ENCODE results near the gene SLC1A3.
"Not testable (repeated sequence)": the region's sequence is repeated elsewhere in the genome, so short reads cannot be mapped to it uniquely, and the experiment has no call there.

Gene SLC1A3

GRCh38 chr5:36630201-36631145, 24.1 kb downstream of the SLC1A3 start:
- DNase-seq (ENCODE audit: extremely low read depth in 1 of 2, low read depth in 1 of 2), result no peak

GRCh38 chr5:36631154-36631553, 24.7 kb downstream of the SLC1A3 start:
- no peak for DNase-seq (ENCODE audit: extremely low read depth in 1 of 2, low read depth in 1 of 2)

- no peak for DNase-seq (ENCODE audit: extremely low read depth in 1 of 2, low read depth in 1 of 2)
Measured at GRCh38 chr5:36631620-36632362, 25.4 kb downstream of the SLC1A3 start.

GRCh38 chr5:36632363-36632664, 25.9 kb downstream of the SLC1A3 start:
- DNase-seq (ENCODE audit: extremely low read depth in 1 of 2, low read depth in 1 of 2), result no peak

GRCh38 chr5:36635721-36636390, 29.4 kb downstream of the SLC1A3 start:
- DNase-seq (ENCODE audit: extremely low read depth in 1 of 2, low read depth in 1 of 2), result no peak

GRCh38 chr5:36637101-36637500, 30.7 kb downstream of the SLC1A3 start:
- no peak for DNase-seq (ENCODE audit: extremely low read depth in 1 of 2, low read depth in 1 of 2)

- DNase-seq (ENCODE audit: extremely low read depth in 1 of 2, low read depth in 1 of 2), result no peak
Measured at GRCh38 chr5:36637516-36637915, 31.1 kb downstream of the SLC1A3 start.

GRCh38 chr5:36638056-36638455, 31.6 kb downstream of the SLC1A3 start:
- no peak for DNase-seq (ENCODE audit: extremely low read depth in 1 of 2, low read depth in 1 of 2)

- no peak for DNase-seq (ENCODE audit: extremely low read depth in 1 of 2, low read depth in 1 of 2)
Measured at GRCh38 chr5:36640949-36641348, 34.5 kb downstream of the SLC1A3 start.

- DNase-seq (ENCODE audit: extremely low read depth in 1 of 2, low read depth in 1 of 2), result no peak
Measured at GRCh38 chr5:36641431-36641830, 35.0 kb downstream of the SLC1A3 start.

- no peak for DNase-seq (ENCODE audit: extremely low read depth in 1 of 2, low read depth in 1 of 2)
Measured at GRCh38 chr5:36642089-36642488, 35.7 kb downstream of the SLC1A3 start.

- DNase-seq (ENCODE audit: extremely low read depth in 1 of 2, low read depth in 1 of 2), result no peak
Measured at GRCh38 chr5:36643162-36643561, 36.8 kb downstream of the SLC1A3 start.

- not testable (repeated sequence) for DNase-seq (ENCODE audit: extremely low read depth in 1 of 2, low read depth in 1 of 2)
Measured at GRCh38 chr5:36643841-36644240, 37.4 kb downstream of the SLC1A3 start.

- DNase-seq (ENCODE audit: extremely low read depth in 1 of 2, low read depth in 1 of 2), result no peak
Measured at GRCh38 chr5:36644727-36645126, 38.3 kb downstream of the SLC1A3 start.

GRCh38 chr5:36646100-36646499, 39.7 kb downstream of the SLC1A3 start:
- DNase-seq (ENCODE audit: extremely low read depth in 1 of 2, low read depth in 1 of 2), result no peak

GRCh38 chr5:36646507-36647023, 40.2 kb downstream of the SLC1A3 start:
- DNase-seq (ENCODE audit: extremely low read depth in 1 of 2, low read depth in 1 of 2), result no peak

GRCh38 chr5:36647046-36647445, 40.6 kb downstream of the SLC1A3 start:
- no peak for DNase-seq (ENCODE audit: extremely low read depth in 1 of 2, low read depth in 1 of 2)

- DNase-seq (ENCODE audit: extremely low read depth in 1 of 2, low read depth in 1 of 2), result no peak
Measured at GRCh38 chr5:36648426-36648825, 42.0 kb downstream of the SLC1A3 start.

- no peak for DNase-seq (ENCODE audit: extremely low read depth in 1 of 2, low read depth in 1 of 2)
Measured at GRCh38 chr5:36651761-36652685, 45.6 kb downstream of the SLC1A3 start.

- DNase-seq (ENCODE audit: extremely low read depth in 1 of 2, low read depth in 1 of 2), result no peak
Measured at GRCh38 chr5:36653044-36653705, 46.8 kb downstream of the SLC1A3 start.
